Measurements from ENCODE around the gene GNA14.

- no peak for TF ChIP-seq CTCF (conservative IDR thresholded peaks at IDR 0.05; ENCODE audit: low read depth, low read length)
- TF ChIP-seq EZH2 (IDR thresholded peaks at IDR 0.05; ENCODE audit: low read length, unreplicated experiment) = no peak
- TF ChIP-seq EZH2phosphoT487 (IDR thresholded peaks at IDR 0.05; ENCODE audit: borderline replicate concordance, low read length) = no peak
These were observed 116.7 kb downstream of the GNA14 start for GRCh38 chr9:77531400-77531799.

All from PC-3 (cell line).